K562 (cell line): ENCODE measurements around the gene TMEM150C.
"Not testable (repeated sequence)": the region's sequence is repeated elsewhere in the genome, so short reads cannot be mapped to it uniquely, and the experiment has no call there.

Experiments used
- CBFB ChIP-seq: sonication (generic); formaldehyde crosslinking; IDR thresholded peaks from 2 replicates; pipeline ENCODE4 v1.4.0; 2020; ENCODE audit warnings: mild to moderate bottlenecking, missing genetic modification reagents
- CEBPB ChIP-seq: fragments of 450-650 bp; IDR thresholded peaks from 2 replicates; pipeline ENCODE4 v1.6.1; 2016; ENCODE audit warnings: missing genetic modification characterization, missing compliant biosample characterization
- ZNF133 ChIP-seq: fragments of 250-450 bp; sonication (Bioruptor Pico); IDR thresholded peaks from 2 replicates; pipeline ENCODE4 v1.4.0; 2020; ENCODE audit warnings: mild to moderate bottlenecking
- TF ChIP-seq, protein P1 (sequence below), 3 experiments: IDR thresholded peaks in 2 of 3; conservative IDR thresholded peaks in 1 of 3; 2 replicates each; pipeline ENCODE4 v1.5.1; 2011 to 2012; ENCODE audit warnings: low read length in 3 of 3, mild to moderate bottlenecking in 3 of 3, control low read depth in 2 of 3, improper control_type of control experiment in 1 of 3, inconsistent platforms in 1 of 3, low read depth in 1 of 3, mixed read lengths in 1 of 3, moderate library complexity in 1 of 3; ENCODE audit not compliant: insufficient read depth in 2 of 3
- TF ChIP-seq, protein P2 (sequence below): sonication (generic); formaldehyde crosslinking; IDR thresholded peaks from 2 replicates; pipeline ENCODE4 v1.8.1; 2023; ENCODE audit warnings: mild to moderate bottlenecking, missing genetic modification reagents, moderate library complexity

DNA sequence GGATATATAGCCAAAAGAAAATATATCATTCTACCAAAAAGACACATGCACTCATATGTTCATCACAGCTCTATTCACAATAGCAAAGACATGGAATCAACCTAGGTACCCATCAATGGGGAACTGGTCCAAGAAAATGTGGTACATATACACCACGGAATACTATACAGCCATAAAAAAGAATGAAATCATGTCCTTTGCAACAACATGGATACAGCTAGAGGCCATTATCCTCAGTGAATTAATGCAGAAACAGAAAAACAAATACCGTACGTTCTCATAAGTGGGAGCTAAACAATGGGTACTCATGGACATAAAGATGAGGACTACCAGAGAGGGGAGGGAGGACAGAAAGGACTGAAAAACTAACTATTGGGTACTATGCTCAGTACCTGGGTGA is 13.9 kb downstream of the TMEM150C start:
- TF ChIP-seq, protein P1, sequence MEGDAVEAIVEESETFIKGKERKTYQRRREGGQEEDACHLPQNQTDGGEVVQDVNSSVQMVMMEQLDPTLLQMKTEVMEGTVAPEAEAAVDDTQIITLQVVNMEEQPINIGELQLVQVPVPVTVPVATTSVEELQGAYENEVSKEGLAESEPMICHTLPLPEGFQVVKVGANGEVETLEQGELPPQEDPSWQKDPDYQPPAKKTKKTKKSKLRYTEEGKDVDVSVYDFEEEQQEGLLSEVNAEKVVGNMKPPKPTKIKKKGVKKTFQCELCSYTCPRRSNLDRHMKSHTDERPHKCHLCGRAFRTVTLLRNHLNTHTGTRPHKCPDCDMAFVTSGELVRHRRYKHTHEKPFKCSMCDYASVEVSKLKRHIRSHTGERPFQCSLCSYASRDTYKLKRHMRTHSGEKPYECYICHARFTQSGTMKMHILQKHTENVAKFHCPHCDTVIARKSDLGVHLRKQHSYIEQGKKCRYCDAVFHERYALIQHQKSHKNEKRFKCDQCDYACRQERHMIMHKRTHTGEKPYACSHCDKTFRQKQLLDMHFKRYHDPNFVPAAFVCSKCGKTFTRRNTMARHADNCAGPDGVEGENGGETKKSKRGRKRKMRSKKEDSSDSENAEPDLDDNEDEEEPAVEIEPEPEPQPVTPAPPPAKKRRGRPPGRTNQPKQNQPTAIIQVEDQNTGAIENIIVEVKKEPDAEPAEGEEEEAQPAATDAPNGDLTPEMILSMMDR (IDR thresholded peaks at IDR 0.05 in 2 of 3, conservative IDR thresholded peaks at IDR 0.05 in 1 of 3; ENCODE audit: insufficient read depth in 2 of 3, low read depth in 1 of 3, low read length in 3 of 3), result not testable (repeated sequence)
- TF ChIP-seq ZNF133 (CRISPR knock-in tag); CEBPB (tag); CBFB (CRISPR knock-in tag): not testable (repeated sequence)
- TF ChIP-seq, protein P2, sequence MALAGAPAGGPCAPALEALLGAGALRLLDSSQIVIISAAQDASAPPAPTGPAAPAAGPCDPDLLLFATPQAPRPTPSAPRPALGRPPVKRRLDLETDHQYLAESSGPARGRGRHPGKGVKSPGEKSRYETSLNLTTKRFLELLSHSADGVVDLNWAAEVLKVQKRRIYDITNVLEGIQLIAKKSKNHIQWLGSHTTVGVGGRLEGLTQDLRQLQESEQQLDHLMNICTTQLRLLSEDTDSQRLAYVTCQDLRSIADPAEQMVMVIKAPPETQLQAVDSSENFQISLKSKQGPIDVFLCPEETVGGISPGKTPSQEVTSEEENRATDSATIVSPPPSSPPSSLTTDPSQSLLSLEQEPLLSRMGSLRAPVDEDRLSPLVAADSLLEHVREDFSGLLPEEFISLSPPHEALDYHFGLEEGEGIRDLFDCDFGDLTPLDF (CRISPR knock-in tag), result not testable (repeated sequence)
